CD4-positive, alpha-beta T cell treated with Interferon gamma for 1 hour (primary cell): ENCODE data around the gene SCYL1.
A peak's percentile ranks its signal among the peaks of the same experiment; 100 is the strongest.
"Not testable (repeated sequence)": the region's sequence is repeated elsewhere in the genome, so short reads cannot be mapped to it uniquely, and the experiment has no call there.

Experiments
- DNase-seq: peaks from one replicate; pipeline ENCODE4 v3.0.0-alpha.2; 2020

Gene SCYL1

GRCh38 chr11:65555693-65556231 is 30.9 kb downstream of the SCYL1 start:
- DNase-seq, result no peak

GRCh38 chr11:65556470-65557279 is 31.8 kb downstream of the SCYL1 start:
- DNase-seq, result no peak

GRCh38 chr11:65557280-65558001 is 32.6 kb downstream of the SCYL1 start:
- no peak for DNase-seq

- peak; percentile 40 for DNase-seq
These were observed 33.4 kb downstream of the SCYL1 start, which contains the start of gene LTBP3 for GRCh38 chr11:65558002-65558929. Gene LTBP3, minus strand, starts transcription at chr11:65558359. Its CDS starts 400 bp downstream, at chr11:65557959.

GRCh38 chr11:65558930-65559509 is 34.1 kb downstream of the SCYL1 start:
- no peak for DNase-seq

- DNase-seq, result no peak
These were observed 34.7 kb downstream of the SCYL1 start for GRCh38 chr11:65559535-65559934.

GRCh38 chr11:65559951-65560537 is 35.2 kb downstream of the SCYL1 start:
- DNase-seq, result no peak

GRCh38 chr11:65560555-65561418 is 35.9 kb downstream of the SCYL1 start:
- no peak for DNase-seq

- no peak for DNase-seq
These were observed 37.1 kb downstream of the SCYL1 start for GRCh38 chr11:65562020-65562419.

GRCh38 chr11:65562788-65563187 is 37.9 kb downstream of the SCYL1 start:
- no peak for DNase-seq

- DNase-seq, result no peak
These were observed 38.7 kb downstream of the SCYL1 start for GRCh38 chr11:65563601-65564000.

- not testable (repeated sequence) for DNase-seq
These were observed 40.1 kb downstream of the SCYL1 start for GRCh38 chr11:65564879-65565559.

- DNase-seq, result peak; percentile 71
These were observed 41.0 kb downstream of the SCYL1 start for GRCh38 chr11:65565624-65566453.

- no peak for DNase-seq
These were observed 44.5 kb downstream of the SCYL1 start for GRCh38 chr11:65569164-65569972.

GRCh38 chr11:65569973-65570918 is 45.4 kb downstream of the SCYL1 start, which contains the start of gene ZNRD2:
Gene ZNRD2, plus strand, starts transcription at chr11:65570477. Its CDS starts 15 bp downstream, at chr11:65570492.
- peak; percentile 99 for DNase-seq

GRCh38 chr11:65571420-65571819 is 46.5 kb downstream of the SCYL1 start:
- no peak for DNase-seq

- DNase-seq, result no peak
These were observed 47.1 kb downstream of the SCYL1 start for GRCh38 chr11:65571940-65572339.
